H1 (cell line): Measurements from ENCODE around the gene FGF5. TPM values are rescaled to one million over a fixed set of nuclear protein-coding genes. Genes with fewer than 3 reads are reported as not detected.

Source experiments
- CBX8 ChIP-seq: fragments of 300-800, 300-1000 bp; sonication (generic); IDR thresholded peaks from 2 replicates; pipeline ENCODE4 v1.7.1; 2016; ENCODE audit warnings: low read depth, low read length, borderline replicate concordance
- POLR2AphosphoS5 ChIP-seq: IDR thresholded peaks from 2 replicates; pipeline ENCODE4 v1.6.1; 2011; ENCODE audit warnings: low read depth, low read length
- RAD21 ChIP-seq, 2 experiments: IDR thresholded peaks in 1 of 2; conservative IDR thresholded peaks in 1 of 2; 2 replicates each; pipeline ENCODE4 v1.6.1; 2011; ENCODE audit warnings: low read depth in 2 of 2, low read length in 2 of 2, improper control_type of control experiment in 1 of 2, inconsistent platforms in 1 of 2, mild to moderate bottlenecking in 1 of 2, moderate library complexity in 1 of 2
- RBBP5 ChIP-seq: IDR thresholded peaks from 2 replicates; pipeline ENCODE4 v1.7.1; 2012; ENCODE audit warnings: low read depth, mild to moderate bottlenecking, inconsistent platforms, low read length, moderate library complexity, borderline replicate concordance
- SRF ChIP-seq: IDR thresholded peaks from 2 replicates; pipeline ENCODE4 v1.6.1; 2011; ENCODE audit warnings: mild to moderate bottlenecking, low read depth, low read length, moderate library complexity
- polyA plus RNA-seq, 7 experiments: library from polyadenylated mRNA; depleted of rRNA in 3 of 7; stranded (reverse) in 5 of 7; unstranded in 2 of 7; fragments of >200 nt in 5 of 7; fragments of 200-250 nt in 2 of 7; gene quantifications; 1 replicate in 5 of 7; 2 replicates in 1 of 7; 4 replicates in 1 of 7; pipeline versions ENCODE4 v1.2.1 to v1.2.3, GENCODE V29; 2011 to 2013; ENCODE audit warnings: missing spikeins in 2 of 7, mixed read lengths in 2 of 7
- total RNA-seq: library from RNA; stranded (reverse); fragmentation: NEBNext Ultra II Directional; extraction: Animal tissue kit (Norgen Biotek cat#: 25700); gene quantifications from 2 replicates; pipeline ENCODE4 v1.2.1, GENCODE V29; 2021
- TF ChIP-seq, protein P1 (sequence below): IDR thresholded peaks from 2 replicates; pipeline ENCODE4 v1.6.1; 2011; ENCODE audit warnings: low read depth, mild to moderate bottlenecking, low read length; ENCODE audit not compliant: insufficient read depth

FGF5 gene
- total and polyA plus RNA-seq, 2 of the 8 experiments (the other 6 are each of a cell fraction or from before 2014, with no cell fraction given), result not detected

DNA sequence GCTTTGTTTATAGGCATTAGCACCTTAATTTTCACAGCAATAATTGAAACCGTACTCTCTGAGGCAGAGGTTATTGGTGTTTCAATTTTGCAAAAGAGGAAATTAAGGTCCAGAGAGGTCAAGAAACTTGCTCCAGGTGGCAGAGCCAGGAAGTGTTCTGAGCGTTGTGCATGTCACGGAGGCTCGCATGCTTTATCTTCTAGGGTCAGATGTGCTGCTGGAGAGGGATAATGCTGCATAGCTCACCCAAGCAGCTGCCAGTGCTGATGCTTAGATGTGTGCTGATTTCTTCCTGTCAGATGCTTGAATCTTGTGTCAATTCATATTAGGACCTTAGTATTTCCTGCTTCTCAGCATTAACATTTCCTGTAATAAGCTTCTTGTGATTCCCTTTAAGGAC lies 13.0 kb upstream of the FGF5 start (continued):
- TF ChIP-seq, protein P1, sequence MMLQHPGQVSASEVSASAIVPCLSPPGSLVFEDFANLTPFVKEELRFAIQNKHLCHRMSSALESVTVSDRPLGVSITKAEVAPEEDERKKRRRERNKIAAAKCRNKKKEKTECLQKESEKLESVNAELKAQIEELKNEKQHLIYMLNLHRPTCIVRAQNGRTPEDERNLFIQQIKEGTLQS, result no peak
- TF ChIP-seq SRF (no peak), RBBP5 (no peak), POLR2AphosphoS5 (no peak), RAD21 (IDR thresholded peaks at IDR 0.05 in 1 of 2, conservative IDR thresholded peaks at IDR 0.05 in 1 of 2; ENCODE audit: low read depth in 2 of 2, low read length in 2 of 2) (no peak), CBX8 (no peak)
